ENCODE results near the gene NAB2.
"Not testable (repeated sequence)": the region's sequence is repeated elsewhere in the genome, so short reads cannot be mapped to it uniquely, and the experiment has no call there.

NAB2 gene

GRCh38 chr12:57119294-57120085, 30.6 kb downstream of the NAB2 start:
- CTCF ChIA-PET = interaction anchor here (3.1 kb wide), 1 partner anchor 8 kb away, joined by 17 read pairs; the partner anchor contains the start of gene STAT6
- POLR2A ChIA-PET = no interaction called here
- DNase-seq (ENCODE audit: extremely low spot score) = no peak
- TF ChIP-seq LEF1 (IDR thresholded peaks at IDR 0.05; ENCODE audit: borderline replicate concordance) (no peak), FOXM1 (IDR thresholded peaks at IDR 0.05; ENCODE audit: borderline replicate concordance) (no peak), ELF4 (IDR thresholded peaks at IDR 0.05) (no peak), HDGF (IDR thresholded peaks at IDR 0.05; ENCODE audit: borderline replicate concordance) (no peak), SUZ12 (IDR thresholded peaks at IDR 0.05) (no peak), FOXK2 (IDR thresholded peaks at IDR 0.05) (no peak), CTBP1 (IDR thresholded peaks at IDR 0.05; ENCODE audit: borderline replicate concordance) (no peak), L3MBTL2 (conservative IDR thresholded peaks at IDR 0.05) (no peak), ARNT (IDR thresholded peaks at IDR 0.05) (no peak), BHLHE40 (IDR thresholded peaks at IDR 0.05; ENCODE audit: borderline replicate concordance) (no peak), FOXA1 (IDR thresholded peaks at IDR 0.05) (no peak), SP1 (IDR thresholded peaks at IDR 0.05) (no peak), ZNF384 (IDR thresholded peaks at IDR 0.05) (no peak), PKNOX1 (IDR thresholded peaks at IDR 0.05) (no peak), TARDBP (IDR thresholded peaks at IDR 0.05) (no peak), NFRKB (IDR thresholded peaks at IDR 0.05) (no peak)

- CTCF ChIA-PET = interaction anchor here (0.8 to 3.1 kb wide), 3 partner anchors 9 to 62 kb away, joined by 3 to 17 read pairs (median 3); partner anchors contain the start of gene STAT6
- POLR2A ChIA-PET = interaction anchor here (1.1 kb wide), 1 partner anchor 9 kb away, joined by 4 read pairs; no protein-coding TSS in a partner anchor
- not testable (repeated sequence) for DNase-seq (ENCODE audit: extremely low spot score)
Observed at GRCh38 chr12:57120718-57121117, 31.8 kb downstream of the NAB2 start.

GRCh38 chr12:57123813-57124212, 34.9 kb downstream of the NAB2 start:
- TF ChIP-seq ZNF384 (IDR thresholded peaks at IDR 0.05) = no peak
- no peak for TF ChIP-seq CTBP1 (IDR thresholded peaks at IDR 0.05; ENCODE audit: borderline replicate concordance)
- no peak for TF ChIP-seq HDGF (IDR thresholded peaks at IDR 0.05; ENCODE audit: borderline replicate concordance)
- no peak for TF ChIP-seq FOXM1 (IDR thresholded peaks at IDR 0.05; ENCODE audit: borderline replicate concordance)
- no peak for TF ChIP-seq TARDBP (IDR thresholded peaks at IDR 0.05)
- no peak for TF ChIP-seq BHLHE40 (IDR thresholded peaks at IDR 0.05; ENCODE audit: borderline replicate concordance)
- no peak for TF ChIP-seq NFRKB (IDR thresholded peaks at IDR 0.05)
- TF ChIP-seq FOXA1 (IDR thresholded peaks at IDR 0.05) = no peak
- TF ChIP-seq L3MBTL2 (conservative IDR thresholded peaks at IDR 0.05) = no peak
- no peak for TF ChIP-seq LEF1 (IDR thresholded peaks at IDR 0.05; ENCODE audit: borderline replicate concordance)
- ChIA-PET CTCF (interaction anchor here (0.7 to 3.1 kb wide), 14 partner anchors 8 to 135 kb away, joined by 3 to 19 read pairs (median 4); partner anchors contain the start of gene STAT6), POLR2A (interaction anchor here (0.7 to 1.0 kb wide), 2 partner anchors 11 to 13 kb away, joined by 3 to 4 read pairs; partner anchors contain the start of gene STAT6)
- DNase-seq (ENCODE audit: extremely low spot score) = no peak

- POLR2A ChIA-PET = interaction anchor here (0.7 to 1.0 kb wide), 2 partner anchors 12 to 13 kb away, joined by 3 to 4 read pairs; partner anchors contain the start of gene STAT6
Observed at GRCh38 chr12:57124261-57124877, 35.5 kb downstream of the NAB2 start.

GRCh38 chr12:57126061-57126460, 37.1 kb downstream of the NAB2 start:
- TF ChIP-seq FOXM1 (IDR thresholded peaks at IDR 0.05; ENCODE audit: borderline replicate concordance) = no peak
- no peak for TF ChIP-seq ARNT (IDR thresholded peaks at IDR 0.05)
- no peak for TF ChIP-seq TARDBP (IDR thresholded peaks at IDR 0.05)
- no peak for TF ChIP-seq FOXA1 (IDR thresholded peaks at IDR 0.05)
- TF ChIP-seq PKNOX1 (IDR thresholded peaks at IDR 0.05) = no peak
- TF ChIP-seq L3MBTL2 (conservative IDR thresholded peaks at IDR 0.05) = no peak
- ChIA-PET CTCF (interaction anchor here (1.0 to 3.1 kb wide), 6 partner anchors 14 to 57 kb away, joined by 4 to 16 read pairs (median 6); partner anchors contain the start of gene STAT6), POLR2A (interaction anchor here (1.2 to 2.2 kb wide), 2 partner anchors 15 to 56 kb away, joined by 5 to 9 read pairs; partner anchors contain the start of gene STAT6)
- no peak for DNase-seq (ENCODE audit: extremely low spot score)

More at GRCh38 chr12:57124261-57124877, 35.5 kb downstream of the NAB2 start:
- peak; percentile 78 for DNase-seq (ENCODE audit: extremely low spot score)
- CTCF ChIA-PET = interaction anchor here (0.6 to 3.1 kb wide), 17 partner anchors 9 to 136 kb away, joined by 3 to 19 read pairs (median 4); partner anchors contain the start of gene STAT6
- no peak for TF ChIP-seq CTBP1 (IDR thresholded peaks at IDR 0.05; ENCODE audit: borderline replicate concordance)
- TF ChIP-seq NFRKB (IDR thresholded peaks at IDR 0.05) = no peak
- TF ChIP-seq SP1 (IDR thresholded peaks at IDR 0.05) = no peak
- no peak for TF ChIP-seq ELF4 (IDR thresholded peaks at IDR 0.05)
- TF ChIP-seq HDGF (IDR thresholded peaks at IDR 0.05; ENCODE audit: borderline replicate concordance) = no peak
- no peak for TF ChIP-seq L3MBTL2 (conservative IDR thresholded peaks at IDR 0.05)
- TF ChIP-seq BHLHE40 (IDR thresholded peaks at IDR 0.05; ENCODE audit: borderline replicate concordance) = no peak
- TF ChIP-seq TARDBP (IDR thresholded peaks at IDR 0.05) = no peak
- no peak for TF ChIP-seq FOXM1 (IDR thresholded peaks at IDR 0.05; ENCODE audit: borderline replicate concordance)
- no peak for TF ChIP-seq ZNF384 (IDR thresholded peaks at IDR 0.05)
- no peak for TF ChIP-seq ARNT (IDR thresholded peaks at IDR 0.05)
- no peak for TF ChIP-seq LEF1 (IDR thresholded peaks at IDR 0.05; ENCODE audit: borderline replicate concordance)
- no peak for TF ChIP-seq PKNOX1 (IDR thresholded peaks at IDR 0.05)
- TF ChIP-seq SUZ12 (IDR thresholded peaks at IDR 0.05) = no peak
- TF ChIP-seq FOXA1 (IDR thresholded peaks at IDR 0.05) = no peak
- TF ChIP-seq FOXK2 (IDR thresholded peaks at IDR 0.05) = no peak
